OCI-LY1 (cell line): ENCODE results near the gene CDC25C.

Experiments used
- CTCF ChIP-seq: fragments of 200-600 bp; sonication (generic), shearing (Covaris generic); IDR thresholded peaks from 2 replicates; pipeline ENCODE4 v1.5.1; 2017; ENCODE audit warnings: mild to moderate bottlenecking, antibody characterized with exemption, low read length, moderate library complexity, mixed read lengths
- EZH2 ChIP-seq: fragments of 200-600 bp; sonication (generic), shearing (Covaris generic); IDR thresholded peaks from 2 replicates; pipeline ENCODE4 v1.8.0; 2017; ENCODE audit warnings: borderline replicate concordance, mixed run types, mild to moderate bottlenecking, antibody characterized with exemption, low read length, moderate library complexity, mixed read lengths

GRCh38 chr5:138246334-138246733 is 85.3 kb downstream of the CDC25C start:
- TF ChIP-seq EZH2 = no peak
- no peak for TF ChIP-seq CTCF
